ENCODE results near the gene NATD1. TPM values are rescaled to one million over a fixed set of nuclear protein-coding genes. Genes with fewer than 3 reads are reported as not detected.

The NATD1 gene
- 5.0 and 7.5 TPM in 2 replicates for total RNA-seq

GRCh38 chr17:21252796-21253645, at the start of gene NATD1:
NATD1 (minus strand) TSS chr17:21253410; CDS start chr17:21253264, 146 bp downstream.

DNA sequence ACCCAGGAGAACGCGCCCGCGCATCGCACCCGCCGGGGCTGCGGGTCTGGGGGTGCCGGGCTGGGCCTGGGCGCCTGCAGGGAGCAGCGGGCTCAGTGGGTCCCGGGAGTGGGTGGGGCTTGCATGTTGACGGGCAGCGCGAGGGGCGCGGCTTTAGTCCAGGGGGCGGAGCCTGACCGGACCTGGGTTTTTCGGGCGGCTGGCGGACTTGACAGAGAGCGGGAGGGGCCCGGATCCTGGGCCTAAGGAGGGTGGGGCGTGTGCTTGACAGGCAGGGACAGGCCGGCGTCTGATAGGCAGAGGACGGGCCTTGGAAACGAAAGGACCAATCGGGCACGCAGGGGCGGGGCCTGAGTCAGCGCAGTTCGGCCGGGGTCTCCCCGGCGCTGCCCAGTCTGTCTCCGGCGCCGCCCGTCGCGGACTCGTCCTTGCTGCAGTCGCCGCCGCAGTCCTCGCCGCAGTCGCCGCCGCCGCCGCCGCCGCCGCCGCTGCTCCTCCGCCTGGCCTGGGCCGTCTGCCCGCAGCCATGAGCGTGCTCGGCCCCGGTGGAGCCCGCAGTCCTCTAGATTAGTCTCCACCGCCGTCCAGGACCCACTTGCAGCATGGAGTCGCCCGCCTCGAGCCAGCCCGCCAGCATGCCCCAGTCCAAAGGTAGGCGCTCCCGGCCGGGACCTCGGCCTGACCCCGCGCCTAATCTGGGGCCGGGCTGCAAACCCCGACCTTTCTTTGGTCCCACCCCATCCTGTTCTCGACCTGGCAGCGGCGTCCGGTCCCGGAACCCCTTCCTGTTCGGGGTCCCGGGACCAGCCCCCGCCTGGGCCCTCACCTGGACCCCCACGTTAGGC, 31.3 kb upstream of the NATD1 start, which contains the start of gene MAP2K3:
Gene MAP2K3, plus strand, starts transcription at position 393 of the 845 bp plus-strand sequence. Its CDS starts 210 bp downstream, at position 603.

GRCh38 chr17:21214015-21214776, 39.0 kb downstream of the NATD1 start, which contains the start of gene TMEM11:
TMEM11 (minus strand) TSS chr17:21214161; CDS start chr17:21214152, 9 bp downstream.

Small RNA genes within 50 kb of the gene (small RNA-seq; reads per million reads assigned to genes)
- not detected for gene RN7SL426P

Other genes with a start within 250 kb of the NATD1 start
- 223 and 303 TPM in 2 replicates for gene USP22, start 210.4 kb downstream of the NATD1 start, total RNA-seq
- 12.2 and 17.5 TPM in 2 replicates for gene DHRS7B, start 126.4 kb downstream of the NATD1 start, total RNA-seq
- 11.4 and 20.9 TPM in 2 replicates for gene TMEM11, start 39.2 kb downstream of the NATD1 start, total RNA-seq
- 9.8 and 13.2 TPM in 2 replicates for gene MAP2K3, start 31.3 kb upstream of the NATD1 start, total RNA-seq
- 0.11 and 0.39 TPM in 2 replicates for gene KCNJ12, start 122.9 kb upstream of the NATD1 start, total RNA-seq

All from placental epithelial cell (primary cell).